ENCODE measurements around the gene VPS51. TPM values are rescaled to one million over a fixed set of nuclear protein-coding genes. Genes with fewer than 3 reads are reported as not detected.

The VPS51 gene
- total and polyA plus RNA-seq, 4 donors, result 33.2 to 158 (median 83.9) TPM

DNA sequence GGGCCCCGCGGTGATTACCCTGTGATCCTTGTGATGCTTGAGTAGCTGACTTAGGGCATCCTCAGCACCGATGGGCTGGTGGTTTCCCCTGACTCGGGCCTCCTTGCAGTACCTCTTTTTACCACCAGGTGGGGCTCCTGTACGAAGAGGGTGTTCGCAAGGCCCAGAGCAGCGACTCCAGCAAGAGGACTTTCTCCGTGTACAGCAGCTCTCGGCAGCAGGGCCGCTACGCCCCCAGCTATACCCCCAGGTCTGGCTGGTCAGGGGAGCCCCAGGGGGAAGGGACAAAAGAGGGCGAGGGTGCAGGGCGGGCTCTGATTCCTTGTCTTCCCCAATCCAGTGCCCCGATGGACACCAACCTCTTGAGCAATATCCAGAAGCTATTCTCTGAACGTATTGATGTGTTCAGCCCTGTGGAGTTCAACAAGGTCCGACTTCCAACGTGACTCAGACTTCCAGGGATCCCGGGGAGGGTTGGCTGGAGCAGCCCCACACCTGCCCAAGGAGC is 14.4 kb downstream of the VPS51 start:
- Histone ChIP-seq H3K9me3 (ENCODE audit: control insufficient read depth in 4 of 4, low read length in 3 of 4) (no peaks in the 10 kb centered on the region), H3K4me3 (ENCODE audit: low read depth in 1 of 3, low read length in 3 of 3) (no peak overlapping the region), H3K27me3 (ENCODE audit: control insufficient read depth in 4 of 4, insufficient read depth in 4 of 4, low read length in 3 of 4) (no peaks in the 10 kb centered on the region), H3K27ac (ENCODE audit: low read depth in 1 of 2, low read length in 2 of 2) (peak overlapping the region; percentile 38 to 59), H3K36me3 (ENCODE audit: control insufficient read depth in 4 of 4, insufficient read depth in 3 of 4, low read depth in 1 of 4, low read length in 3 of 4) (peaks cover 1 to 13% (median 8%) of the 10 kb centered on the region in 4 donors), H3K9ac (ENCODE audit: low read depth in 1 of 2, low read length in 2 of 2) (no peak overlapping the region), H3K4me1 (ENCODE audit: control insufficient read depth in 4 of 4, insufficient read depth in 4 of 4, low read length in 3 of 4) (peaks cover 15 to 48% (median 40%) of the 10 kb centered on the region in 4 donors)
- WGBS, result 7% methylated on average over 18 of the region's 18 CpGs
- peak; percentile 97 for DNase-seq (ENCODE audit: low spot score)
- TF ChIP-seq, protein P1, sequence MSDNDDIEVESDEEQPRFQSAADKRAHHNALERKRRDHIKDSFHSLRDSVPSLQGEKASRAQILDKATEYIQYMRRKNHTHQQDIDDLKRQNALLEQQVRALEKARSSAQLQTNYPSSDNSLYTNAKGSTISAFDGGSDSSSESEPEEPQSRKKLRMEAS (IDR thresholded peaks at IDR 0.05), result no peak
- TF ChIP-seq EGR1 (IDR thresholded peaks at IDR 0.05; ENCODE audit: low read depth in 2 of 2), result no peak
- TF ChIP-seq NR2F2 (IDR thresholded peaks at IDR 0.05), result no peak
- peak in 1 of 2 donors; percentile 14 for TF ChIP-seq RXRA (IDR thresholded peaks at IDR 0.05)
- TF ChIP-seq HNF4A (conservative IDR thresholded peaks at IDR 0.05), result peak in 1 of 2 donors; percentile 19
- TF ChIP-seq TAF1 (conservative IDR thresholded peaks at IDR 0.05), result no peak
- TF ChIP-seq JUND (IDR thresholded peaks at IDR 0.05), result no peak
- TF ChIP-seq, protein P2, sequence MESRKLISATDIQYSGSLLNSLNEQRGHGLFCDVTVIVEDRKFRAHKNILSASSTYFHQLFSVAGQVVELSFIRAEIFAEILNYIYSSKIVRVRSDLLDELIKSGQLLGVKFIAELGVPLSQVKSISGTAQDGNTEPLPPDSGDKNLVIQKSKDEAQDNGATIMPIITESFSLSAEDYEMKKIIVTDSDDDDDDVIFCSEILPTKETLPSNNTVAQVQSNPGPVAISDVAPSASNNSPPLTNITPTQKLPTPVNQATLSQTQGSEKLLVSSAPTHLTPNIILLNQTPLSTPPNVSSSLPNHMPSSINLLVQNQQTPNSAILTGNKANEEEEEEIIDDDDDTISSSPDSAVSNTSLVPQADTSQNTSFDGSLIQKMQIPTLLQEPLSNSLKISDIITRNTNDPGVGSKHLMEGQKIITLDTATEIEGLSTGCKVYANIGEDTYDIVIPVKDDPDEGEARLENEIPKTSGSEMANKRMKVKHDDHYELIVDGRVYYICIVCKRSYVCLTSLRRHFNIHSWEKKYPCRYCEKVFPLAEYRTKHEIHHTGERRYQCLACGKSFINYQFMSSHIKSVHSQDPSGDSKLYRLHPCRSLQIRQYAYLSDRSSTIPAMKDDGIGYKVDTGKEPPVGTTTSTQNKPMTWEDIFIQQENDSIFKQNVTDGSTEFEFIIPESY (IDR thresholded peaks at IDR 0.05), result no peak
- TF ChIP-seq RAD21 (IDR thresholded peaks at IDR 0.05), result peak; percentile 78 to 85
- TF ChIP-seq, protein P3, sequence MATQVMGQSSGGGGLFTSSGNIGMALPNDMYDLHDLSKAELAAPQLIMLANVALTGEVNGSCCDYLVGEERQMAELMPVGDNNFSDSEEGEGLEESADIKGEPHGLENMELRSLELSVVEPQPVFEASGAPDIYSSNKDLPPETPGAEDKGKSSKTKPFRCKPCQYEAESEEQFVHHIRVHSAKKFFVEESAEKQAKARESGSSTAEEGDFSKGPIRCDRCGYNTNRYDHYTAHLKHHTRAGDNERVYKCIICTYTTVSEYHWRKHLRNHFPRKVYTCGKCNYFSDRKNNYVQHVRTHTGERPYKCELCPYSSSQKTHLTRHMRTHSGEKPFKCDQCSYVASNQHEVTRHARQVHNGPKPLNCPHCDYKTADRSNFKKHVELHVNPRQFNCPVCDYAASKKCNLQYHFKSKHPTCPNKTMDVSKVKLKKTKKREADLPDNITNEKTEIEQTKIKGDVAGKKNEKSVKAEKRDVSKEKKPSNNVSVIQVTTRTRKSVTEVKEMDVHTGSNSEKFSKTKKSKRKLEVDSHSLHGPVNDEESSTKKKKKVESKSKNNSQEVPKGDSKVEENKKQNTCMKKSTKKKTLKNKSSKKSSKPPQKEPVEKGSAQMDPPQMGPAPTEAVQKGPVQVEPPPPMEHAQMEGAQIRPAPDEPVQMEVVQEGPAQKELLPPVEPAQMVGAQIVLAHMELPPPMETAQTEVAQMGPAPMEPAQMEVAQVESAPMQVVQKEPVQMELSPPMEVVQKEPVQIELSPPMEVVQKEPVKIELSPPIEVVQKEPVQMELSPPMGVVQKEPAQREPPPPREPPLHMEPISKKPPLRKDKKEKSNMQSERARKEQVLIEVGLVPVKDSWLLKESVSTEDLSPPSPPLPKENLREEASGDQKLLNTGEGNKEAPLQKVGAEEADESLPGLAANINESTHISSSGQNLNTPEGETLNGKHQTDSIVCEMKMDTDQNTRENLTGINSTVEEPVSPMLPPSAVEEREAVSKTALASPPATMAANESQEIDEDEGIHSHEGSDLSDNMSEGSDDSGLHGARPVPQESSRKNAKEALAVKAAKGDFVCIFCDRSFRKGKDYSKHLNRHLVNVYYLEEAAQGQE (IDR thresholded peaks at IDR 0.05), result no peak
- TF ChIP-seq ATF3 (IDR thresholded peaks at IDR 0.05), result no peak
- no peak for TF ChIP-seq HNF4G (IDR thresholded peaks at IDR 0.05)
- no peak for TF ChIP-seq FOXA1 (IDR thresholded peaks at IDR 0.05)
- TF ChIP-seq GABPA (IDR thresholded peaks at IDR 0.05 in 1 of 2, conservative IDR thresholded peaks at IDR 0.05 in 1 of 2), result no peak
- no peak for TF ChIP-seq YY1 (IDR thresholded peaks at IDR 0.05)
- peak; percentile 9 for TF ChIP-seq SP1 (IDR thresholded peaks at IDR 0.05)
- TF ChIP-seq FOXA2 (IDR thresholded peaks at IDR 0.05), result no peak
- TF ChIP-seq CTCF (IDR thresholded peaks at IDR 0.05; ENCODE audit: low read depth, low read length, missing input control), result peak; percentile 99

All from liver (tissue), 9 donors.